GM19023 (cell line): ENCODE results near the gene WDR31.
"Not testable (repeated sequence)": the region's sequence is repeated elsewhere in the genome, so short reads cannot be mapped to it uniquely, and the experiment has no call there.

Source experiments
- ATAC-seq: cut with Tn5 transposase; IDR thresholded peaks from one replicate; pipeline ENCODE4 v1.9.1; 2021; ENCODE audit warnings: mild to moderate bottlenecking, moderate library complexity; ENCODE audit not compliant: unreplicated experiment

WDR31 gene

GRCh38 chr9:113368982-113369854 is 29.1 kb upstream of the WDR31 start:
- no peak for ATAC-seq

GRCh38 chr9:113368348-113368981 is 28.4 kb upstream of the WDR31 start:
- no peak for ATAC-seq

- not testable (repeated sequence) for ATAC-seq
Measured at GRCh38 chr9:113365652-113366051, 25.6 kb upstream of the WDR31 start.

DNA sequence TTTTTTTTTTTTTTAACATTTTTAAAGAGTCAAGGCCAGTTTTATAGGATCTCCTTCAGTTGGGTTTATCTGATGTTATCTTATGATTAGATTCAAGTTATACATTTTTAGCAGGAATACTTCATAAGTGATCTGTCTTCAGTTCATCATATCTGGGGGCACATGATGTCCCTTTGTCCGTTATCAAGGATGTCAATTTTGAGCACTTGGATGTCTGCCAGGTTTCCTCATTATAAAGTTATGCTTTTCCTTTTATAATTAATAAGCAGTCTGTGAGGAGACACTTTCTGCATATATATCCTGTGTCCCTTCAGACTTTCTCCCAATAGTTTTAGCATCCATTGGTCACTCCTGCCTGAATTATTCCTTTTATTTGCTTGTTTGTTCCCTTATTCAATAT is 24.9 kb upstream of the WDR31 start:
- ATAC-seq: no peak

DNA sequence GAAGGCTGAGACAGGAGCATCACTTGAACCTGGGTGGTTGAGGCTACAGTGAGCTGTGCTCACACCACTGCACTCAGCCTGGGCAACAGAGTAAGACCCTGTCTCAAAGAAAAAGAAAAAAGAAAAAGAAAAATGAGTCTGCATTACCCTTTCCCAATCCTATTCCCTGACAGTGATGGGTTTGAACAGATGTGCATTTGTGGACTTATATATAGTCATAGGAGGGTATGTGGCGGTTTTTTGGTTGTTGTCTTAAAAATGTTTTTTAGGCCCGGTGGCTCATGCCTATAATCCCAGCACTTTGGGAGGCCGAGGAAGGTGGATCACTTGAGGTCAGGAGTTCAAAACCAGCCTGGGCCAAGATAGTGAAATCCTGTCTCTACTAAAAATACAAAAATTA is 23.3 kb upstream of the WDR31 start:
- ATAC-seq: no peak

DNA sequence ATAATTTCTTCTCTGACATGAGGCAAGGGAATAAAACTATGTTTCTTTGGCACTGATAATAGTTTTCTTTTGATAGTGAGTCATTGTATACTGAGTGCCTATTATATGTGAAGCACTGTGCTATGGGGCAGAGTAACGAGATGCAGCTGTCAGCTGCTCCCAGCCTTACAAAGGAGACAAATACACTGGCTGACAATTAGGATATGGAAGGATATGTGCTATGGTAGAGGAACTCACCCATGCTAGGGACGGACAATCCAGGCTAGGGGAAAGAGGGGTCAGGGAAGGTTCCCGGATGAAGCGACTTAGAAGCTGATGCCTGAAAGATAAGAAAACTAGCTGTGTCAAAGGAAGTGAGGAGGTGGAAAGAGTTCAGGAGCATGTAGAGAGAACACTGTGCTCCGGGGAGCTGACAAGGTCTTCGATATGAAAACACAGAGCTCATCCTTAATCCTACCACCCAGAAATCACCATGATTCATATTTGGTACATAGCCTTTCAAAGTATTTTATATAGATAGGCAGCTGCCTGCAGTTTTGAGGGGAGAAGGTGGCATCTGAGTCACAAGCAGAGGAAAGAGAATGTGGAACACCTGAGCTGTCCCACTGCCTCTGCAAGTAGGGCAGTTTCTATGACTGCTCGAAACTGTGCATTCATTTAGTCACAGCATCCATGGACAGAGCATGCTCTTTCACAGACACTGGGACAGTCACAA is 21.4 kb upstream of the WDR31 start:
- no peak for ATAC-seq

GRCh38 chr9:113360242-113360842 is 20.3 kb upstream of the WDR31 start:
- no peak for ATAC-seq

DNA sequence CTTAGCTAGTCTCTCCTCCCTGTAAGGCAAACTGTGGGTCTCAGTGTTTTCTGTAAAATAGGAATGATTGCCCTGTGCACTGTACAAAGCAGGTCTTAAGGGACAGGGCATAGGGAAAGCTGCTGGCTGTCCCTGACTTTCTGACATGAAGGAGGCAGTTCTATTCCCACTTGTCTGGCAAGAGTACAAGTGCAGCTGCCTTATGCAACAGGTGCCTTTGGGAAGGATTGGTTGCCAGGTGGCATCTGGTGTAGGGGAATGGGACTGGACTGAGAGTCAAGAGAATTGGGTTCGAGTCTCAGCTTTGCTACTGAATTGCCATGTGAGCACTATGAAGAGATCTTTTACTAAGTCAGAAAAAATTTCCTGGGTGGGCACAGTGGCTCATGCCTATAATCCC is 19.3 kb upstream of the WDR31 start:
- ATAC-seq: no peak

GRCh38 chr9:113356686-113357292 is 16.7 kb upstream of the WDR31 start:
- no peak for ATAC-seq

- ATAC-seq: no peak
Measured at GRCh38 chr9:113355040-113355596, 15.0 kb upstream of the WDR31 start.

- no peak for ATAC-seq
Measured at GRCh38 chr9:113352411-113352810, 12.3 kb upstream of the WDR31 start.

- no peak for ATAC-seq
Measured at GRCh38 chr9:113352006-113352405, 11.9 kb upstream of the WDR31 start.

DNA sequence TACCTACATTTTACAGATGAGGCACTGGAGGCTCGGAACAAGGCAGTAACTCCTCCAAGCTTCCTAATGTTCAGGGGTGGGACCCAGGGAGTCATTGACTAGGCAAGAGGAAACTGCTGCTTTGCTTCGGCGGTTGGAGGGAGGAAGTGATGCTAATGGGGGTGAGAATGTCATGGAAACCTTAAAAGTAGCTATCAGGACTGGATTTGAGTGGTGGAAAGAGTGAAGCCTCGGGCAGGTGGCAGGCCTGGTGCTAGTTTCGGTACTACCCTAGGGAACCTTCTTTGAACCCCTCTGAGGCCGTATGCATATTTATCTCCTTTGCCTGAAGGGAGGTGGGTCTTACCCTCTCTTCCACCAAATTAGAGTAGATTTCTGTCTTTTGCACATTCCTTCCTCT is 10.9 kb upstream of the WDR31 start:
- ATAC-seq: no peak

GRCh38 chr9:113350107-113350661 is 10.1 kb upstream of the WDR31 start:
- no peak for ATAC-seq

DNA sequence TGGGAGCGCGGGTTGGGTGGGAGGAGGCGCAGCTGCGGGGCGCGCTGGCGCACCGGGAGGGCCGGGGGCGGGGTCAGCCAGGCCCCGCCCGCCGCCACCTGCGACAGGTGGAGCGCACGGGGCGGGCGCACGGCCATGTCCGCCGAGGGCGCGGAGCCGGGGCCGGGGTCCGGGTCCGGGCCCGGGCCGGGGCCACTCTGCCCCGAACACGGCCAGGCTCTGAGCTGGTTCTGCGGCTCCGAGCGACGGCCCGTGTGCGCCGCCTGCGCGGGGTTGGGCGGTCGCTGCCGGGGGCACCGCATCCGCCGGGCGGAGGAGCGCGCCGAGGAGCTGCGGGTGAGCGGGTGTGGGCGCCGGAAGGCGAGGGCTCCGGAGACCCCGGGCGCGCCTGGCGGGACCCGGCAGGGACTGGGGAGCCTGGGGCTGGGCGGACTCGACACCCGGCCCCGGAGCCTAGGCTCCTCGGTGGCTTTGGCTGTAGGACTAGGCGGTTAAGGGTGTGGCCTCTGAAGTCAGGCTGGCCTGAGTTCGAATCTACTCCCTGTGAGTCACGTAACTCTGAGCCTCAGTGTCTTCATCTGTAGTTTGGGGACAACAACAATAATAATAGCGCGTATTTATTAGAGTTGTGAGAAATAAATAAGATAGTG is 9.5 kb upstream of the WDR31 start, which contains the start of gene BSPRY:
BSPRY (plus strand) TSS at position 97 of the 650 bp plus-strand sequence; CDS start at position 136, 39 bp downstream.
- no peak for ATAC-seq

- ATAC-seq: no peak
Measured at GRCh38 chr9:113349066-113349444, 9.0 kb upstream of the WDR31 start.

- no peak for ATAC-seq
Measured at GRCh38 chr9:113348437-113348836, 8.4 kb upstream of the WDR31 start.

DNA sequence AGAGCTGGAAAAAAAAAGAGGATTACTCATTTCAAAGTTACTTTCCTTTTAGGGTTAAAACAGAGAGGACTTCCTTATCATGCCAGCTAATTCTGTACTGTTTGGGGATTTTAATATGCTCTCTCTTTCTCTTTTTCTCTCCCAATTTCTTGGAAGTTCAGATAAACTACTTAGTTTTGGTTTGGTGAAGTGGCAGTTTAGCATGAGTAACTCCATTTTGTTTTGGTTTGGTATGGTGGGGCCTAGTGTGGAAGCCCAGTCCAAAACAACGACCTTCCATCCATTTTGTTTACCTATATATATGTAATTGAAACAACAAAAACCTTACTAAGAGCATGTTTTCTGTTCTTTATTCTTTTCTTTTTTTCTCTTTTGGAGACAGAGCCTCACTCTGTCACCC is 5.6 kb upstream of the WDR31 start:
- ATAC-seq: no peak

GRCh38 chr9:113345190-113345589 is 5.1 kb upstream of the WDR31 start:
- ATAC-seq: no peak

DNA sequence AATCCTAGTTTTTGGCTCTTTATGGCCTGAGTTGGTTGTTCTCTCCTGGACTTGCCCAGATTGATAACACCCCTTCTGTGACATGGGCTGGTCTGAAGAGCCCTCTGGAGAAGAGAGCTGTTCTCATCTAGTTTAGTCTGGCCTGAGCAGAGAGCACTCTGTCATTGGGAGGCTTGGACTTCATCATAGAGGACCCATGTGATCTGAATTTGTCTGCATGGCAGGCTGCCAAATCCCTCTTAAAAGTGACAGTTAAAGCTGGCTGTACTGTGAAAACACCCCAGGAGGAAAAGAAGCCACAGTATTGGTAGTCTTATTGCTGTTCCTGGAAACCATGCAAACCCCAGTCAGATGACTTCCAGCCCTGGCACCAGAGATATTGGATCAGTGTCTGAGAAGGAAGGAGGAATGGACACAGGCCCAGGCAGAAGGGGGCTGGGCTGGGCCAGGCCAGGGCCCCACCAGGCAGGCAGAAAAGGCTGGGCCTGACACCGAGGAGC is 3.7 kb upstream of the WDR31 start:
- ATAC-seq: no peak
